ENCODE measurements around the gene STAT5B.

DNA sequence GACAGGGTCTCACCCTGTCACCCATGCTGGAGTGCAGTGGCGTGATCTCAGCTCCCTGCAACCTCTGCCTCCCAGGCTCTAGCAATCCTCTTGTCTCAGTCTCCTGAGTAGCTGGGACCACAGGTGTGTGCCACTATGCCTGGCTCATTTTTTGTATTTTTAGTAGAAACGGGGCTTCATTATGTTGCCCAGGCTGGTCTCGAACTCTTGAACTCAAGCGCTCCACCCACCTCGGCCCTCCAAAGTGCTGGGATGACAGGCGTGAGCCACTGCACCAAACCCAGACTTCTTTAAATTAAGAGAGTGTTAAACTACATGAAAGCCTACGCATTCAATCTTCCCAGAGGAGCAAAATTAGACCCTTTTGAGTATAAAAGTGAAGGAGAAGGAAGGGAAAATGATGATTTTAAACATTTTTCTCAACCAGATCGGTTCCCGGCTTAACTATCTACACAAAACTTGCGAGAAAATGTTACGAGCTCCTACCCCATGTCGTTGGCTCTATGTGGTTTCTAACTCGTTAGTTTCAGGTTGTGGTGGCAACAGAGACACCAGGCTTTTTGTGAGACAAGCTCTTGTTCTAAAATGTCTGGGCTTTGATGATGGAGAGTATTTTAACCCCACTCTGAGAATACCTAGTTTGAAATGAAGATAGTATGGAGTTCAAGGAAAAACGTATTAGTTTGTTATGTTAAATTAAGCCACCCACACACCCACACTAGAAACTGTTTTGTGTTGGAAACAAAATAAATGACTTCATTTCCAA lies 26.3 kb downstream of the STAT5B start:
- TF ChIP-seq, protein P1, sequence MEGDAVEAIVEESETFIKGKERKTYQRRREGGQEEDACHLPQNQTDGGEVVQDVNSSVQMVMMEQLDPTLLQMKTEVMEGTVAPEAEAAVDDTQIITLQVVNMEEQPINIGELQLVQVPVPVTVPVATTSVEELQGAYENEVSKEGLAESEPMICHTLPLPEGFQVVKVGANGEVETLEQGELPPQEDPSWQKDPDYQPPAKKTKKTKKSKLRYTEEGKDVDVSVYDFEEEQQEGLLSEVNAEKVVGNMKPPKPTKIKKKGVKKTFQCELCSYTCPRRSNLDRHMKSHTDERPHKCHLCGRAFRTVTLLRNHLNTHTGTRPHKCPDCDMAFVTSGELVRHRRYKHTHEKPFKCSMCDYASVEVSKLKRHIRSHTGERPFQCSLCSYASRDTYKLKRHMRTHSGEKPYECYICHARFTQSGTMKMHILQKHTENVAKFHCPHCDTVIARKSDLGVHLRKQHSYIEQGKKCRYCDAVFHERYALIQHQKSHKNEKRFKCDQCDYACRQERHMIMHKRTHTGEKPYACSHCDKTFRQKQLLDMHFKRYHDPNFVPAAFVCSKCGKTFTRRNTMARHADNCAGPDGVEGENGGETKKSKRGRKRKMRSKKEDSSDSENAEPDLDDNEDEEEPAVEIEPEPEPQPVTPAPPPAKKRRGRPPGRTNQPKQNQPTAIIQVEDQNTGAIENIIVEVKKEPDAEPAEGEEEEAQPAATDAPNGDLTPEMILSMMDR (IDR thresholded peaks at IDR 0.05): no peak
- TF ChIP-seq POLR2A (IDR thresholded peaks at IDR 0.05): no peak
